GM12878 (cell line): ENCODE data around the gene SCGB1A1. TPM values are rescaled to one million over a fixed set of nuclear protein-coding genes. Genes with fewer than 3 reads are reported as not detected.

Source experiments
- ATAC-seq: fragments of 200-7000 bp; cut with Tn5 transposase; 3 replicates; pipeline ENCODE4 v1.9.1; 2020; ENCODE audit warnings: mild to moderate bottlenecking, moderate library complexity
- BruUV-seq: library from RNA; stranded (reverse); fragments of 400-500 nt; replicated peaks from 2 replicates; lab custom pipeline; 2021; lab: Mats Ljungman, UMichigan
- CTCF ChIA-PET: fragments of 300-600 bp; sonication (Branson Sonifier 250); formaldehyde crosslinking; extraction: SDS; loops from one replicate; lab custom pipeline; 2021; ENCODE audit warnings: inconsistent platforms; lab: Yijun Ruan, JAX
- POLR2A ChIA-PET: fragments of 350-600 bp; formaldehyde crosslinking; extraction: SDS; loops from one replicate; lab custom pipeline; 2021; ENCODE audit warnings: inconsistent platforms; lab: Charles Lee
- RAD21 ChIA-PET: fragments of 300-600 bp; sonication (Branson Sonifier 250); formaldehyde crosslinking; loops from one replicate; lab custom pipeline; 2023; ENCODE audit warnings: antibody characterized with exemption; ENCODE audit not compliant: unreplicated experiment; lab: Charles Lee
- SMC1A ChIA-PET: fragments of 300-600 bp; sonication (Branson Sonifier 250); formaldehyde crosslinking; loops from one replicate; lab custom pipeline; 2023; ENCODE audit not compliant: unreplicated experiment, uncharacterized antibody; lab: Charles Lee
- DNase-seq: peaks from one replicate; pipeline ENCODE4 v3.0.0-alpha.2; 2011; ENCODE audit warnings: low read depth, low spot score
- FAIRE-seq: peaks from 3 replicates; lab custom pipeline; 2011; peaks lifted over from hg19 to GRCh38; lab: Jason Lieb, UNC
- H2AFZ ChIP-seq: 2 replicates; pipeline ENCODE4 v1.6.0; 2011; ENCODE audit warnings: low read depth, low read length, control low read depth; ENCODE audit not compliant: control insufficient read depth
- H3K27ac ChIP-seq: 2 replicates; pipeline ENCODE4 v1.5.1; 2011; ENCODE audit warnings: control low read depth; ENCODE audit not compliant: control insufficient read depth, insufficient read depth
- H3K27me3 ChIP-seq, 2 experiments: replicated peaks in 1 of 2; 2 replicates each; pipeline versions ENCODE4 v1.6.0 to v1.6.1; 2011; ENCODE audit warnings: low read length in 1 of 2; ENCODE audit not compliant: control insufficient read depth in 2 of 2, insufficient read depth in 2 of 2
- H3K36me3 ChIP-seq, 2 experiments: 2 replicates each; pipeline ENCODE4 v1.5.1; 2011; ENCODE audit warnings: low read length in 1 of 2; ENCODE audit not compliant: control insufficient read depth in 2 of 2, insufficient read depth in 2 of 2
- H3K4me1 ChIP-seq: 2 replicates; pipeline ENCODE4 v1.6.1; 2011; ENCODE audit warnings: mild to moderate bottlenecking, low read length, moderate library complexity, mixed read lengths; ENCODE audit not compliant: control insufficient read depth, insufficient read depth
- H3K4me2 ChIP-seq: 2 replicates; pipeline ENCODE4 v1.6.0; 2011; ENCODE audit warnings: control low read depth; ENCODE audit not compliant: control insufficient read depth, insufficient read depth
- H3K4me3 ChIP-seq: fragments of 200-600 bp; sonication (generic); 2 replicates; pipeline ENCODE4 v1.5.1; 2016
- H3K79me2 ChIP-seq: 2 replicates; pipeline ENCODE4 v1.6.0; 2011; ENCODE audit warnings: low read length; ENCODE audit not compliant: control insufficient read depth, insufficient read depth
- H3K9ac ChIP-seq: 2 replicates; pipeline ENCODE4 v1.8.0; 2011; ENCODE audit warnings: low read length, control low read depth, mixed read lengths; ENCODE audit not compliant: control insufficient read depth, insufficient read depth
- H3K9me3 ChIP-seq: replicated peaks from 3 replicates; pipeline ENCODE4 v1.5.1; 2011; ENCODE audit warnings: mild to moderate bottlenecking, low read length; ENCODE audit not compliant: control insufficient read depth, insufficient read depth
- H4K20me1 ChIP-seq: 2 replicates; pipeline ENCODE4 v1.6.0; 2011; ENCODE audit not compliant: control insufficient read depth, insufficient read depth
- CTCF ChIP-seq, 3 experiments: IDR thresholded peaks in 2 of 3; conservative IDR thresholded peaks in 1 of 3; 2 replicates each; pipeline ENCODE4 v1.5.1; 2011; ENCODE audit warnings: low read depth in 3 of 3, low read length in 3 of 3, mild to moderate bottlenecking in 3 of 3, control low read depth in 2 of 3, moderate library complexity in 2 of 3, inconsistent platforms in 1 of 3, mixed read lengths in 1 of 3; ENCODE audit not compliant: control insufficient read depth in 2 of 3, insufficient read depth in 1 of 3; ENCODE audit errors: extremely low read depth in 1 of 3
- MAX ChIP-seq: IDR thresholded peaks from 2 replicates; pipeline ENCODE4 v1.6.1; 2012; ENCODE audit warnings: low read depth, low read length, improper control_type of control experiment
- RAD21 ChIP-seq: IDR thresholded peaks from 2 replicates; pipeline ENCODE4 v1.6.1; 2011; ENCODE audit warnings: mild to moderate bottlenecking, low read depth, low read length, moderate library complexity; ENCODE audit not compliant: insufficient read depth
- SMC3 ChIP-seq: IDR thresholded peaks from 2 replicates; pipeline ENCODE4 v1.6.1; 2011; ENCODE audit warnings: low read length, improper control_type of control experiment, borderline replicate concordance
- WGBS: methylation state at CpG from one replicate; pipeline ENCODE4 v1.1.6; 2016; ENCODE audit warnings: low lambda C conversion rate; ENCODE audit not compliant: insufficient replicate concordance, insufficient coverage; ENCODE audit errors: missing lambda C conversion rate; 5-methylcytosine and 5-hydroxymethylcytosine counted together
- in situ Hi-C: fragments of 300-500 bp; cut with MboI; formaldehyde crosslinking; loops from 9 replicates; pipeline ENCODE4 v1.14.3; 2018; ENCODE audit warnings: mixed read lengths
- intact Hi-C: fragments of 100-400 bp; cut with micrococcal nuclease; formaldehyde crosslinking; loops from one replicate; pipeline ENCODE4 v1.14.2; 2022; ENCODE audit not compliant: unreplicated experiment
- polyA plus RNA-seq, 11 experiments: library from polyadenylated mRNA; depleted of rRNA in 4 of 11; unstranded in 6 of 11; stranded (reverse) in 5 of 11; fragments of >200 nt; fragmentation: Nextera tagmentation in 4 of 11; fragmentation: Illumina TruSeq in 1 of 11; extraction: Ambion mirVana in 4 of 11; extraction: Trizol in 1 of 11; gene quantifications; 1 replicate in 1 of 11; 2 replicates in 10 of 11; pipeline versions ENCODE4 v1.2.1 to v1.2.3, GENCODE V29; 2011 to 2016; ENCODE audit warnings: inconsistent platforms in 2 of 11, missing spikeins in 2 of 11, low read depth in 1 of 11
- total RNA-seq, 4 experiments: library from RNA; depleted of rRNA in 3 of 4; stranded (reverse); fragments of >200 nt in 3 of 4; fragmentation: Illumina TruSeq in 1 of 4; extraction: Trizol in 1 of 4; gene quantifications; 2 replicates each; pipeline versions ENCODE4 v1.2.1 to v1.2.3, GENCODE V29; 2013 to 2021

Gene SCGB1A1
- total and polyA plus RNA-seq, 10 of the 15 experiments (the other 5 are each of a cell fraction or from before 2014, with no cell fraction given), result not detected

- ChIA-PET RAD21 (interaction anchor here (1.0 to 1.7 kb wide), 5 partner anchors 11 to 168 kb away, joined by 3 to 6 read pairs (median 4); partner anchors contain the start of gene ASRGL1), CTCF (interaction anchor here (0.6 to 4.8 kb wide), 11 partner anchors 12 to 513 kb away, joined by 3 to 48 read pairs (median 4); partner anchors contain the start of gene ASRGL1), SMC1A (interaction anchor here (0.7 to 1.7 kb wide), 7 partner anchors 11 to 169 kb away, joined by 3 to 5 read pairs (median 3); no protein-coding TSS in a partner anchor), POLR2A (interaction anchor here (0.5 kb wide), 1 partner anchor 367 kb away, joined by 3 read pairs; no protein-coding TSS in a partner anchor)
- Histone ChIP-seq H3K27ac (no peak overlapping the region), H2AFZ (no peak overlapping the region), H4K20me1 (no peaks in the 10 kb centered on the region), H3K36me3 (no peaks in the 10 kb centered on the region), H3K4me2 (no peak overlapping the region), H3K9ac (no peak overlapping the region), H3K4me3 (no peak overlapping the region), H3K79me2 (no peaks in the 10 kb centered on the region), H3K4me1 (no peaks in the 10 kb centered on the region), H3K27me3 (no peaks in the 10 kb centered on the region), H3K9me3 (no peaks in the 10 kb centered on the region)
- no TSS peak for BruUV-seq
- TF ChIP-seq CTCF (IDR thresholded peaks at IDR 0.05 in 2 of 3, conservative IDR thresholded peaks at IDR 0.05 in 1 of 3; ENCODE audit: control insufficient read depth in 2 of 3, extremely low read depth in 1 of 3, insufficient read depth in 1 of 3, low read depth in 3 of 3, low read length in 3 of 3), result peak in 2 of 3 experiments; percentile 32 to 42; a peak in 2 of 6 replicates
- peak; percentile 45; the same call in 1 of the 2 replicates for TF ChIP-seq SMC3
- TF ChIP-seq RAD21, result peak; percentile 35; the same call in 1 of the 2 replicates
- no peak for TF ChIP-seq MAX
- in situ Hi-C loops (no loop called here), intact Hi-C loops (loop anchor here (10.0 kb wide), 1 partner anchor 472 kb away; no protein-coding TSS in a partner anchor)
- FAIRE-seq (peak; percentile 80), DNase-seq (no peak), ATAC-seq (peak; percentile 66)
- 19% methylated on average over 12 of the region's 12 CpGs for WGBS
Observed at GRCh38 chr11:62393061-62393611, 25.7 kb upstream of the SCGB1A1 start.
